Stimulated activated CD4-positive, alpha-beta T cell treated with anti-CD3 and anti-CD28 coated beads, Interleukin-2, amount 100 ng/mL, for 48 hours (primary cell): Measurements from ENCODE around the gene LRR1.
A peak's percentile ranks its signal among the peaks of the same experiment; 100 is the strongest.
"Not testable (repeated sequence)": the region's sequence is repeated elsewhere in the genome, so short reads cannot be mapped to it uniquely, and the experiment has no call there.

Experiments used
- DNase-seq, 2 donors: peaks; one replicate each; pipeline ENCODE4 v3.0.0-alpha.2; 2020

LRR1 gene

GRCh38 chr14:49586673-49587460, 11.9 kb upstream of the LRR1 start:
- DNase-seq: peak in 1 of 2 donors; percentile 40

GRCh38 chr14:49589387-49589786, 9.4 kb upstream of the LRR1 start:
- DNase-seq: no peak

GRCh38 chr14:49593016-49593415, 5.7 kb upstream of the LRR1 start:
- DNase-seq: no peak

- no peak for DNase-seq
Measured at GRCh38 chr14:49594347-49595091, 4.2 kb upstream of the LRR1 start.

GRCh38 chr14:49598189-49598484, 603 bp upstream of the LRR1 start:
- DNase-seq: no peak

- no peak for DNase-seq
Measured at GRCh38 chr14:49607583-49607982, 8.8 kb downstream of the LRR1 start.

GRCh38 chr14:49612251-49612650, 13.5 kb downstream of the LRR1 start:
- no peak for DNase-seq

- DNase-seq: no peak
Measured at GRCh38 chr14:49612671-49613070, 13.9 kb downstream of the LRR1 start.

- DNase-seq: no peak
Measured at GRCh38 chr14:49614196-49614595, 15.5 kb downstream of the LRR1 start.

GRCh38 chr14:49615776-49616175, 17.0 kb downstream of the LRR1 start:
- no peak for DNase-seq

GRCh38 chr14:49617852-49618519, 19.2 kb downstream of the LRR1 start:
- no peak for DNase-seq

- not testable (repeated sequence) for DNase-seq
Measured at GRCh38 chr14:49619273-49619672, 20.5 kb downstream of the LRR1 start.

- no peak for DNase-seq
Measured at GRCh38 chr14:49619730-49620129, 21.0 kb downstream of the LRR1 start.

- DNase-seq: peak; percentile 89 to 90
Measured at GRCh38 chr14:49620182-49621113, 21.7 kb downstream of the LRR1 start, which contains the start of the genes MGAT2 and RPL36AL. Gene MGAT2 (plus strand): TSS chr14:49620799. CDS start chr14:49621269, 470 bp downstream. Gene RPL36AL (minus strand): TSS chr14:49620626. CDS start chr14:49619104, 1,522 bp downstream.

GRCh38 chr14:49621114-49621881, 22.6 kb downstream of the LRR1 start:
- peak in 1 of 2 donors; percentile 46 for DNase-seq

GRCh38 chr14:49622022-49622607, 23.4 kb downstream of the LRR1 start:
- DNase-seq: no peak

GRCh38 chr14:49623387-49623786, 24.6 kb downstream of the LRR1 start:
- DNase-seq: no peak

- DNase-seq: no peak
Measured at GRCh38 chr14:49623941-49624839, 25.4 kb downstream of the LRR1 start.

- peak; percentile 87 to 91 for DNase-seq
Measured at GRCh38 chr14:49633640-49634546, 35.2 kb downstream of the LRR1 start.
